ENCODE results near the gene HOXB7.

HOXB7 gene

DNA sequence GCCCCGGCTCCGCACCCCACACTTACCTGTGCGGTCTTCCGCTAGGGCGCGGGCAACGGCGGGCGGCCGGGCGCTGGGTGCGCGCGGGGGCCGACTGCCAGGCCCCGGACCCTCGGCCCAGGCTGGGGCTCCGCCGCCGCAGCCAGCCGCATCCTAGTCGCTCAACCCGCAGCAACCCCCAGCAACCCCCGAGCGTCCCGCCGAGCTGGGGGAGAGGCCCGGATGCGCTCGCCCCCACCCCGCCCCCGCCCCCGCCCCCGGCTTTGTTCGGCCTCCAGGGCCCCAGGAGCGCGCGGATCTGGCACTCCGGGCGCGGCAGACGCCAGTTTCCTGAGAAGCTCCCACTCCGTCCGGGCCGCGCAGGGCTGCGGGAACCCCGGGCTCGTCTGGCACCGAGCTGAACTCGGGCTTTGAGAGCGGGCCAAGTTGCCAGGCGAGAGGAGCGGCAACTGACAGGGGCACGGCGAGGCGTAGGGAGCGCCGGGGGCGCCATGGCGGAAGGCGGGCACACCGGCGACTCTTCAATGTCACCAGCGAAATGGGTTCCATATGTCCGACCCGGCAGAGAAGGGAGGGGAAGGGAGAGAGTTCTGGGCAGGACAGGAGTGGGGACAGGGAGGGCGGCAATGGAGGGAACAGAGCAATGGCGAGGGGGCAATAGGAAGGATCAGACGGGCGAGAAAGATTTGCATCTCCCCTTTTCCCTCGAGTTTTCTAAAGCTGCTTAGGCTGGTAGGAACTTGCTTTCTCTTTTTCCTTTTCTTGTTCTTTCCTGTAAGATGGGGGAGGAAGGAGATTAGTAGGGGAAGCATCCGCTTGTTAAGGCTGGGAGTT is 46.4 kb downstream of the HOXB7 start:
- peak overlapping the region; percentile 60 for H3K4me3 ChIP-seq (ENCODE audit: low read length)
- DNase-seq (ENCODE audit: low read depth): no peak

DNA sequence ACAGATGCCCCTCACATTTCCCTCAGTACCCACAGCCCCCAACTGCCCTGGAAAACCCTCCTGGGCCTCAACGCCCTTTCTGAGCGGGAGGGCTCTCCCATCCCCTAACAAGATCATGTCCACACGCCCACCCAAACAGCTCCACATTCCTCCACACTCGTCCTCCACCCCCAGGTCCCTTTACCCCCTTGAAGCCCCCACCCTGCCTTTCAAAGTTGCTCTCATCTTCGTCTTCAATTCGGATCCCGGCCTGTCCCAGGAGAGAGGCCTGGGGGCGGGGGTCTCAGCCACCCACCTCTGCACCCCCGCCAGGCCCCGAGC is 47.0 kb downstream of the HOXB7 start:
- peak overlapping the region; percentile 60 for H3K4me3 ChIP-seq (ENCODE audit: low read length)
- DNase-seq (ENCODE audit: low read depth): no peak
- TF ChIP-seq, protein P1, sequence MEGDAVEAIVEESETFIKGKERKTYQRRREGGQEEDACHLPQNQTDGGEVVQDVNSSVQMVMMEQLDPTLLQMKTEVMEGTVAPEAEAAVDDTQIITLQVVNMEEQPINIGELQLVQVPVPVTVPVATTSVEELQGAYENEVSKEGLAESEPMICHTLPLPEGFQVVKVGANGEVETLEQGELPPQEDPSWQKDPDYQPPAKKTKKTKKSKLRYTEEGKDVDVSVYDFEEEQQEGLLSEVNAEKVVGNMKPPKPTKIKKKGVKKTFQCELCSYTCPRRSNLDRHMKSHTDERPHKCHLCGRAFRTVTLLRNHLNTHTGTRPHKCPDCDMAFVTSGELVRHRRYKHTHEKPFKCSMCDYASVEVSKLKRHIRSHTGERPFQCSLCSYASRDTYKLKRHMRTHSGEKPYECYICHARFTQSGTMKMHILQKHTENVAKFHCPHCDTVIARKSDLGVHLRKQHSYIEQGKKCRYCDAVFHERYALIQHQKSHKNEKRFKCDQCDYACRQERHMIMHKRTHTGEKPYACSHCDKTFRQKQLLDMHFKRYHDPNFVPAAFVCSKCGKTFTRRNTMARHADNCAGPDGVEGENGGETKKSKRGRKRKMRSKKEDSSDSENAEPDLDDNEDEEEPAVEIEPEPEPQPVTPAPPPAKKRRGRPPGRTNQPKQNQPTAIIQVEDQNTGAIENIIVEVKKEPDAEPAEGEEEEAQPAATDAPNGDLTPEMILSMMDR (conservative IDR thresholded peaks at IDR 0.05; ENCODE audit: low read length): no peak

More for the DNA sequence above, 46.4 kb downstream of the HOXB7 start:
- TF ChIP-seq, protein P1 (conservative IDR thresholded peaks at IDR 0.05; ENCODE audit: low read length): no peak

DNA sequence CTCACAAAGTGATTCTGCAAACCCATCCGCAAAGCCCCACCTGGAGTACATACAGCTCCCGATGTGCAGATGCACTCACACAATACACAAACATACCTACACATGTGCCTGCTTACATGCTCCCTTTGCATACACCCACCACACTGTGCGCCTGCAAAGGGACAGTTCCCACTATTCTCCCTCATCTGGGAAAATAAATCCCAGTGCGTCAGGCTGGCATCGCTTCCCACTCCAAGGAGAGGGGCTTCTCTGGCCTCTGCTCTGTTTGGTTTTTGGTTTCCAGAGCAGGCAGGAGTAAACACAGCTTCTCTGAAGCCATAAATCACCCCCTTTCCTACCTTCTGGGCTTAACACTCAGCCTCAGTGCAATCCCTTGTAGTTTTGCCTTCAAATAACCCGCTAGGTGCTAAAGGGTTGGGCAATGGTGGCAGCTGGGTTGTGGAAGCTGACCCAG is 47.4 kb downstream of the HOXB7 start:
- DNase-seq (ENCODE audit: low read depth): no peak
- H3K4me3 ChIP-seq (ENCODE audit: low read length): peak overlapping the region; percentile 60
- TF ChIP-seq, protein P1 (conservative IDR thresholded peaks at IDR 0.05; ENCODE audit: low read length): no peak

DNA sequence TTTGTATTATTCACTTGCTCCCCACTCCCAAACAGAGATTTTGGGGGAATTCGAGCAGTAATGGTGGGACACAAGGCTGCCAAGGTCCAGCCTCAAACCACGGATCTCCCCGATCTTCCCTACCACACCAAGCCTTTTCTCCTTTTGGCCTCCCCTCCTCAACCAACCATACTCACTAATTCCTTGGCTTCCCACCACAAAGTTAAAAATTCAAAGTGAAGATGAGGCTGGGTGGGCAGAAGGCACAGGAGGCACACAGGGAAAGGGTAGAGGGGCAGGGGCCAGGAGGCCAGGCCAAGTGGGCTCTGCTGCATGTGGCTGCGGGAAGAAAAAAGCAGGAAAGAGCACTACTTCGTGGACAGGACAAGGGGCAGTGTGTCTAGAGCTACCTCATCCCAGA is 47.9 kb downstream of the HOXB7 start:
- no peak for DNase-seq (ENCODE audit: low read depth)
- H3K4me3 ChIP-seq (ENCODE audit: low read length): peak overlapping the region; percentile 60
- TF ChIP-seq, protein P1 (conservative IDR thresholded peaks at IDR 0.05; ENCODE audit: low read length): no peak

DNA sequence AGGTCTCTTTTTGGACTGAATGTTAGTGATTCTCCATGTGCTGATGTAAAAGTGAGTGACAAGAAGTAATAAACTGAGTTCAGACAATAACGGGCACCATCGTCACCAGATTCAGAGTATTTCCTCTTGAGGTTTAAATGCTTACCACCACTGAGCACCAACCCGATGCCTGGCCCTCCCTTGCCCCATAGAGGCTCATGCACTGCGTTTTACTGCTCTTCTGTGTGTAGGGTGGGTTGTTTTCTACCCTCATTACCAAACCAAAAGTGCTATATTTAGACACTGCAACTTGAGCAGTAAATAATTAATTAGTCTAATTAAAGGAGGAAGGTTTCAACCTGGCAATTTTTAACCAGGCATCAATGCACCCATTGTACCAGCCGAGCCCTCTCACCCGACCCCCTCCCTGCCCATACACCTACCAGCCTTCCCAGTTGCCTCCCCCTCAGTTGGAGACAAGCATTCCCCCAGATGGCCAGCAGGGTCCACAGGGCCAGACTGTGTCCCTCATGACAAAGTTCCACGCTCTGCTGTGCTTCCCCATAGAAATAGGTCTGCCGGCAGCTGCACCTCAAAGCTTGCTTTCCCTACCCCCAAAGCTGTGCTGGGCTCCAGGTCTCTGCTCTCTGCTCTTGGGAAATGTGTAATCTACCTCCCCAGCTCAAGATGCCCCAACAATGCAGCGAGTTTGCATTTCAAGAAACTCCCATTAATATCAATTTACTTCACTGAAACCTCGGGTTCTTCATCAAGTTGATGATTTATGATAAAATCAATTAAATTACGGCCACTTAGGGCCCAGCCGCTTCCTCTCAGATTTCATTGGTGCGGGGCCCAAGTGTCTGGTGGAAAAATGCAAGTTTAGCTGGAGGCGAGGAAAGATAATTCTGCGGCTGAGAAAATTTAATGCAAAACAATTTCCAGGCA is 48.7 kb downstream of the HOXB7 start:
- peak overlapping the region; percentile 60 for H3K4me3 ChIP-seq (ENCODE audit: low read length)
- DNase-seq (ENCODE audit: low read depth): peak; percentile 60
- TF ChIP-seq, protein P1 (conservative IDR thresholded peaks at IDR 0.05; ENCODE audit: low read length): peak; percentile 50

DNA sequence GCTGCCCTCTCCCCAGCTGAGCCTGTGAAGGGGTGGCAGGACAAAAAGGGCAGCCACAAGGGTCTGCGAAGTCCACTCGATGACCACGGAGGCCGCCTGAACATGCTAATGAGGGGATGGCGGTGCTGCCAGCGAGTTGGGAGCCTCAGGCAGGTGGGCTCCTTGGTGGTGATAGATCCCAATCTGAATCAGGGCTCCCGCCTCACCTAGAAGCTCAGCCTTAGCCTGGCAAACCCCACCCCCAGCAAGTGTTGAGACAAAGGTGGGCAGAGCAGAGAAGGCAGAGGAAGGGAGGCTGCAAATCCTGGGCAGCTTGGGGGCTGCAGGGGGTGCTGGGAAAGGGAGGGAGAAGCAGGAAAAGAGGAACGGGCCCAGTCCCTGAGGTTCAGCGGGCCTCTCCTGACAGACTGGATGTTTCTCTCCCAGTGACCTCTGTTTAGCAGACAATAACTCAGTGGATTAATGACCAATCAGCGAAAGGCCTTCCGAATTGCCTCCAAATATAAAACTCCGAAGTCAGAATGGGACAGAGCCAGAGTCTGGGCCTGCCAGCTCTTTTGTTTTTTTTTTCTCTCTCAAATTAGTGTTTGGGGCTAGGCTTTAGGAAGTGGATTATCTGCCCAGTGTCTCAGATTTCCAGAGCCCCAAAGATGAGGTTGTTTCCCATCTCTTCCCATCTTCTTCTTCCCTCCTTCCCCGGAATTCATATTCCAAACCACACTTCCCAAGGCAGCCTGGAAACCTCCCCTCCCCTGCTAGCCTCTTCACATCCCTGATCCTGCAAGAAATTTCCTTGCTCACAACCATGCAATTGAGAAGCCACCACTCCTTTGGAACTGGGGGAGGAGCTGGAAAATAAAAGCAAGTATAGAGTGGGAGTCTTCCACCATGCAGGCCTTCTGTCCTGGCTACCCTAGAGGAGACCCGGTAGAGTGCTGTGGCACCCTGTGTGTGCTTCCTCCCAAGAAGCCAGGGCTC is 50.7 kb downstream of the HOXB7 start:
- H3K4me3 ChIP-seq (ENCODE audit: low read length): no peak overlapping the region
- DNase-seq (ENCODE audit: low read depth): no peak
- TF ChIP-seq, protein P1 (conservative IDR thresholded peaks at IDR 0.05; ENCODE audit: low read length): no peak

Measured in AG10803 (cell line).